Adipocyte (in vitro differentiated cells): ENCODE results near the gene PDE3B.
"Not testable (repeated sequence)": the region's sequence is repeated elsewhere in the genome, so short reads cannot be mapped to it uniquely, and the experiment has no call there.

ENCODE experiments used
- DNase-seq: peaks from one replicate; pipeline ENCODE4 v3.0.0-alpha.2; 2015; ENCODE audit warnings: low read depth
- H3K27me3 ChIP-seq: replicated peaks from 2 replicates; pipeline ENCODE4 v1.7.0; 2013; ENCODE audit warnings: mild to moderate bottlenecking, low read length, moderate library complexity; ENCODE audit not compliant: control insufficient read depth, insufficient read depth
- H3K36me3 ChIP-seq: 2 replicates; pipeline ENCODE4 v1.7.0; 2013; ENCODE audit warnings: low read length, mild to moderate bottlenecking, moderate library complexity; ENCODE audit not compliant: control insufficient read depth, insufficient read depth, severe bottlenecking
- H3K4me1 ChIP-seq: 2 replicates; pipeline ENCODE4 v1.7.0; 2013; ENCODE audit warnings: mild to moderate bottlenecking, low read length, moderate library complexity; ENCODE audit not compliant: control insufficient read depth, insufficient read depth
- H3K4me3 ChIP-seq: 2 replicates; pipeline ENCODE4 v1.7.0; 2013; ENCODE audit warnings: mild to moderate bottlenecking, low read length, moderate library complexity
- H3K9ac ChIP-seq: 2 replicates; pipeline ENCODE4 v1.7.0; 2013; ENCODE audit warnings: mild to moderate bottlenecking, low read length, moderate library complexity
- H3K9me3 ChIP-seq: 2 replicates; pipeline ENCODE4 v1.7.0; 2013; ENCODE audit warnings: mild to moderate bottlenecking, low read length, moderate library complexity; ENCODE audit not compliant: control insufficient read depth

The PDE3B gene

DNA sequence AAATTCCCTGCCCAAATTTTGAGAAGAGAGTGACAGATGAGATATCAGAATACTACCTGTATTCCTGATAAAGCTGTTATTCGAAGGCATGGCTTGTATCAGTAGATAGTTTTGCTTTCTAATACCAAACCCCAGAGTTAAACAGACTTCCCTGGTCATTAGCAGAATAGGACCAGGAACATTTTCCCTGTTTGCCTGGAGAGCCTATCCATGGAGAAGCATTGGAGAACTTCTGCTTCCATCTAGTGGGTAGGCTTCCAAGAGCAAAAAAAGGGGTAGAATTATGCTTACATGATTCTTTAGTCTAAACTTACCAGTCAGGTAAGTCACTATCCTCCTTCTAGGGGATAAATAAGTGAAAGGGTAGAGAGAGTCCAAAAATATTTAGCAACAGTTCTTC is 14.2 kb downstream of the PDE3B start:
- no peak for DNase-seq
- no peak overlapping the region for H3K4me3 ChIP-seq

DNA sequence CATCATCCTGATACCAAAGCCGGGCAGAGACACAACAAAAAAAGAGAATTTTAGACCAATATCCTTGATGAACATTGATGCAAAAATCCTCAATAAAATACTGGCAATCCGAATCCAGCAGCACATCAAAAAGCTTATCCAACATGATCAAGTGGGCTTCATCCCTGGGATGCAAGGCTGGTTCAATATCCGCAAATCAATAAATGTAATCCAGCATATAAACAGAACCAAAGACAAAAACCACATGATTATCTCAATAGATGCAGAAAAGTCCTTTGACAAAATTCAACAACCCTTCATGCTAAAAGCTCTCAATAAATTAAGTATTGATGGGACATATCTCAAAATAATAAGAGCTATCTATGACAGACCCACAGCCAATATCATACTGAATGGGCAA is 21.3 kb downstream of the PDE3B start:
- H3K4me1 ChIP-seq, H3K27me3 ChIP-seq, H3K36me3 ChIP-seq, H3K4me3 ChIP-seq, H3K9ac ChIP-seq, H3K9me3 ChIP-seq, DNase-seq: not testable (repeated sequence)

More for the DNA sequence above, 14.2 kb downstream of the PDE3B start:
- Histone ChIP-seq H3K9ac (no peak overlapping the region), H3K36me3 (peaks cover 9% of the 10 kb centered on the region), H3K9me3 (no peaks in the 10 kb centered on the region), H3K4me1 (peaks cover 12% of the 10 kb centered on the region), H3K27me3 (no peaks in the 10 kb centered on the region)

DNA sequence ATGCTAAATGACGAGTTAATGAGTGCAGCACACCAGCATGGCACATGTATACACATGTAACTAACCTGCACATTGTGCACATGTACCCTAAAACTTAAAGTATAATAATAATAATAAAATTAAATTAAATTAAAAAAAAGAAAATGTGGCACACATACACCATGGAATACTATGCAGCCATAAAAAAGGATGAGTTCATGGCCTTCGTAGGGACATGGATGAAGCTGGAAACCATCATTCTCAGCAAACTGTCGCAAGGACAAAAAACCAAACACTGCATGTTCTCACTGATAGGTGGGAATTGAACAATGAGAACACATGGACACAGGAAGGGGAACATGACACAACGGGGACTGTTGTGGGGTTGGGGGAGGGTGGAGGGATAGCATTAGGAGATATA is 23.7 kb downstream of the PDE3B start:
- DNase-seq, H3K36me3 ChIP-seq: not testable (repeated sequence)

DNA sequence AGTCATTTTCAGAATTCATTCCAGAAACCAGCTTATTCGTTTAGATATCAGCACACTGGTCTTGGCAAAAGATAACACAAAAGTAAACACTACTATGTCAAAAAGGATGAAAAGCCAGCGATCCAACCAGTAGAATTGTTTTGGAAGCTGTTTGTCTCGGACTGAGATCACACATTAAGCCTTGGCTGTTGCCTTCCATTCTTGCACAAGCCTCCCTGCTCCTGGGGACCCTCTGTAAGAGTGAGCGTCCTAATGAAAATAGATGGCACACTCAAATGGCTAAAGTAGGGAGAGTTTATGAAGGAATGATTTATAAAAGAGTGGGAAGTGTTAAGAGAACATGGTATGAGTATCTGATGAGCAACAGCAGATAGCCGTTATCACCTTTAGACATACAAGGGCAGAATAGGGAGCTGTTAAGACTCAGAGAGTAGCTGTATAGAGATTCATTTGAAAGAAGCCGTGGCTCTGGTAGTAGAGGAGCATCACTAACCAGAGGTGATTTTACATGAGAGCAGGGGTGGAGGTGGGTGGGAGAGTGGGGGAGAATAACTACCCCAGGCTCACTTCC is 25.2 kb downstream of the PDE3B start:
- Histone ChIP-seq H3K4me3 (no peak overlapping the region), H3K9ac (no peak overlapping the region), H3K27me3 (no peaks in the 10 kb centered on the region), H3K36me3 (no peaks in the 10 kb centered on the region), H3K4me1 (peaks cover 7% of the 10 kb centered on the region), H3K9me3 (no peaks in the 10 kb centered on the region)
- no peak for DNase-seq

More for the DNA sequence above, 23.7 kb downstream of the PDE3B start:
- not testable (repeated sequence) for H3K9ac ChIP-seq, H3K9me3 ChIP-seq, H3K4me3 ChIP-seq, H3K27me3 ChIP-seq, H3K4me1 ChIP-seq

DNA sequence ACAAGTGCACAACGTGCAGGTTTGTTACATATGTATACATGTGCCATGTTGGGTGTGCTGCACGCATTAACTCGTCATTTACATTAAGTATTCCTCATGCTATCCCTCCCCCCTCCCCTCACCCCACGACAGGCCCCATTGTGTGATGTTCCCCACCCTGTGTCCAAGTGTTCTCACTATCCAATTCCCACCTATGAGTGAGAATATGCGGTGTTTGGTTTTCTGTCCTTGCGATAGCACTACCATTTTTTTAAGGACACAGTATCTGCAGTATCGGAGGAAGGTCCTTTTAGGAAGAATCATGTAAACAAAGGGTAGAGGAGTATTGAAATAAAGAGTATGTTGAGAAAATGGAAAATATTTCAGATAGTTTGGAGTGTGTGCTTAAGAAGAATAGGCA is 25.9 kb downstream of the PDE3B start:
- H3K4me3 ChIP-seq, result no peak overlapping the region
- H3K9ac ChIP-seq, result no peak overlapping the region
- DNase-seq, result no peak
- H3K36me3 ChIP-seq, result no peaks in the 10 kb centered on the region
- no peaks in the 10 kb centered on the region for H3K27me3 ChIP-seq
- no peaks in the 10 kb centered on the region for H3K9me3 ChIP-seq
- H3K4me1 ChIP-seq, result peaks cover 11% of the 10 kb centered on the region

- Histone ChIP-seq H3K4me3 (no peak overlapping the region), H3K4me1 (peaks cover 11% of the 10 kb centered on the region), H3K9me3 (no peaks in the 10 kb centered on the region), H3K9ac (no peak overlapping the region), H3K36me3 (no peaks in the 10 kb centered on the region), H3K27me3 (no peaks in the 10 kb centered on the region)
- DNase-seq, result no peak
Measured at GRCh38 chr11:14669958-14670357, 26.4 kb downstream of the PDE3B start.

DNA sequence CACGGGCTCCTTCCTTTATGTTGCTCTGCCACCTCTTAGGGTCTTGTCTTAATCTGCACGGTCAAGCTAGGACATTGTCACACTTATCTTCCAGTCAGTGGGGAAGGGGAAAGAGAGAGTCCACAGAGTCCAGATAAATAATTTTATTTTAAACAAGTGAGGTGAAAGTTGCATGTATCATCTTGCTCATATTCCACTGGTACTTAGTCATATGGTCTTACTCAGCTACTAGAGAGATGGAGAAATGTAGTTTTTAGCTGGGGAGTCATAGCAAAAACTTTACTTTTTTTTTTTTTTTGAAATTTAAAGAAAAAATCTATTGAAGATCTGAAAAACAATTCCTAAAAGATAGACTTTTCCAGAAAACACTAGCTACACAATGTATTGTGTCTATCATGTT is 29.0 kb downstream of the PDE3B start:
- H3K27me3 ChIP-seq, result no peaks in the 10 kb centered on the region
- no peak overlapping the region for H3K9ac ChIP-seq
- DNase-seq, result peak; percentile 11
- no peak overlapping the region for H3K4me3 ChIP-seq
- H3K9me3 ChIP-seq, result no peaks in the 10 kb centered on the region
- H3K36me3 ChIP-seq, result no peaks in the 10 kb centered on the region
- H3K4me1 ChIP-seq, result peaks cover 11% of the 10 kb centered on the region

DNA sequence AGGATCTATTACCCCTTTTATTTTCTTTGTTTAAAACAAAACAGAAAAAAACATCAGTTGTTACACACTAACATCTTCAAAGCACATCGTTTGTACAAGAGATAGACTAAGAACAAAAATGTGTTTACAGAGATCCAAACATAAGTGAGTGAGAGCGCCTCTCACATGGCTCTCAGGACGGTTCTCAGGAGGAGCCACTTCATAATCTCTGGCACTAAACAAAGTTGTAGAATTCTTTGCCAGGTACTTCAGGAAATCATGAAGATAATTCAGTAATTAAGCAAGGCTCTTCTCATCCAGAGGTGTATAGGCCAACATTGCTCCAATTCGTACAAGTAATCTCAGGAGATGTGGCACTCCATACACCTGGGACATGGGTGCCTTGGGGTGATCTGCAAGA is 29.8 kb downstream of the PDE3B start:
- Histone ChIP-seq H3K9ac (no peak overlapping the region), H3K9me3 (no peaks in the 10 kb centered on the region), H3K4me1 (peaks cover 11% of the 10 kb centered on the region), H3K4me3 (no peak overlapping the region), H3K36me3 (no peaks in the 10 kb centered on the region), H3K27me3 (no peaks in the 10 kb centered on the region)
- DNase-seq, result no peak

- no peak for DNase-seq
- H3K36me3 ChIP-seq, result no peaks in the 10 kb centered on the region
- no peak overlapping the region for H3K9ac ChIP-seq
- H3K27me3 ChIP-seq, result no peaks in the 10 kb centered on the region
- H3K9me3 ChIP-seq, result no peaks in the 10 kb centered on the region
- peaks cover 8% of the 10 kb centered on the region for H3K4me1 ChIP-seq
- no peak overlapping the region for H3K4me3 ChIP-seq
Measured at GRCh38 chr11:14673824-14674405, 30.3 kb downstream of the PDE3B start.

DNA sequence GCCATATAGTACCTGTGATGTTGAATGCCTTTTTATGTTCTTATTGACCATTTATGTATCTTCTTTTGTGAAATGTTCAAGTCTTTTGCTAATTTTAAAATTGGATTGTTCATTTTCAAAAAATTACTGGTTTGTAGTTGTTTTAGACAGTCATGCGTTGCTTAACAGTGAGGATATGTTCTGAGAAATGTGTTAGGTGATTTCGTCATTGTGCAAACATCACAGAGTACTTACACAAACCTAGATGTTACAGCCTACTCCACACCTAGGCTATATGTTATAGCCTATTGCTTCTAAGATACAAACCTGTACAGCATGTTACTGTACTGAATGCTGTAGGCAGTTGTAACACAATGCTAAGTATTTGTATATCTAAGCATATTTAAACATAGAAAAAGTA is 32.5 kb downstream of the PDE3B start:
- H3K27me3 ChIP-seq, result no peaks in the 10 kb centered on the region

GRCh38 chr11:14677146-14677545 is 33.5 kb downstream of the PDE3B start:
- H3K27me3 ChIP-seq, result no peaks in the 10 kb centered on the region
- DNase-seq, result no peak
- no peak overlapping the region for H3K9ac ChIP-seq
- no peaks in the 10 kb centered on the region for H3K36me3 ChIP-seq
- H3K4me3 ChIP-seq, result no peak overlapping the region
- H3K9me3 ChIP-seq, result no peaks in the 10 kb centered on the region
- peaks cover 8% of the 10 kb centered on the region for H3K4me1 ChIP-seq

More for the DNA sequence above, 32.5 kb downstream of the PDE3B start:
- H3K4me1 ChIP-seq, result peaks cover 8% of the 10 kb centered on the region
- H3K4me3 ChIP-seq, result no peak overlapping the region
- DNase-seq, result no peak
- no peak overlapping the region for H3K9ac ChIP-seq
- no peaks in the 10 kb centered on the region for H3K9me3 ChIP-seq
- no peaks in the 10 kb centered on the region for H3K36me3 ChIP-seq

DNA sequence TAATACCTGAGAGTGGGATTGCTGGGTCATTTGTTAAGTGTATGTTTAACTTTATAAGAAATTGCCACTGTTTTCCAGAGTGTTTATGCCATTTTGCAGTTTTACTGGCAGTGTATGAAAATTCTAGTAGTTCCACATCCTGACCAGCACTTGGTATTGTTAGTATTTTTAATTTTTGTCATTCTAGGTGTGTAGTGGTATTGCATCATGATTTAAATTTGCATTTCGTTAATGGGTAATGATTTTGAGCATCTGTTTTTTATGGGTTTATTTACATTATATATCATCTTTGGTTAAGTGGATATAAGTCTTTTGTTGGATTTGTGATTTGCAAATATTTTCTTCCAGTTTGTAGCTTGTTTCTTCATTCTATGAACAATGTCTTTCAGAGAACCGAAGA is 34.7 kb downstream of the PDE3B start:
- peaks cover 4% of the 10 kb centered on the region for H3K4me1 ChIP-seq
- no peak for DNase-seq
- H3K36me3 ChIP-seq, result no peaks in the 10 kb centered on the region
- H3K4me3 ChIP-seq, result no peak overlapping the region
- H3K9ac ChIP-seq, result no peak overlapping the region
- H3K9me3 ChIP-seq, result no peaks in the 10 kb centered on the region
- no peaks in the 10 kb centered on the region for H3K27me3 ChIP-seq
